NB4 (cell line): Measurements from ENCODE around the gene SPAAR.

ENCODE experiments used
- POLR2A ChIP-seq: IDR thresholded peaks from 2 replicates; pipeline ENCODE4 v1.6.1; 2011; ENCODE audit warnings: mild to moderate bottlenecking; ENCODE audit not compliant: insufficient read length; ENCODE audit errors: extremely low read depth
- TF ChIP-seq, protein P1 (sequence below): IDR thresholded peaks from one replicate; pipeline ENCODE4 v1.5.1; 2012; ENCODE audit warnings: low read depth, low read length
- TF ChIP-seq, protein P2 (sequence below): IDR thresholded peaks from 2 replicates; pipeline ENCODE4 v1.6.1; 2011; ENCODE audit warnings: low read depth, low read length

DNA sequence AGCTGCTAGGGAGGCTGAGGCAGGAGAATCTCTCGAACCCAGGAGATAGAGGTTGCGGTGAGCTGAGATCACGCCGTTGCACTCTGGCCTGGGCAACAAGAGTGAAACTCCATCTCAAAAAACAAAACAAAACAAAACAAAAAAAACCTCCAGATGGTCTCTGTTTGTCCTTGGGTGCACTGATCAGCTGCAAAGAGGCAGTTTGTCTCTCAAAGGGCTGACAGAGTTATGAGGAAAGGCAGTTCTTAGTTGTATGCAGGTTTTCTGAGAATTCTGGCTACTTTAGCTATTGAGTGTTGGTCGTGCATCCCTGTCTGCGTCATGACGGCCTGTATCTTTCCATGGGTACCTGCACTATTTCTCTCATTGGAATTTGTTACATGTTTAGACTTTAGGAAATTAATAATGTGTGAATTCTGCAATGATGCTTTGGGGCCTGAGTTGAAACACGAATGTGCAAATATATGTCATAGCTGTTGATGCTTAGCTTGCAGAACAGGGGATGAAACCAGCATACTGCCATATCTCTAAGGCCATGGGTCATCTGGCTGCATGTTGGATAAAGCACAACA, 30.5 kb downstream of the SPAAR start:
- TF ChIP-seq, protein P1, sequence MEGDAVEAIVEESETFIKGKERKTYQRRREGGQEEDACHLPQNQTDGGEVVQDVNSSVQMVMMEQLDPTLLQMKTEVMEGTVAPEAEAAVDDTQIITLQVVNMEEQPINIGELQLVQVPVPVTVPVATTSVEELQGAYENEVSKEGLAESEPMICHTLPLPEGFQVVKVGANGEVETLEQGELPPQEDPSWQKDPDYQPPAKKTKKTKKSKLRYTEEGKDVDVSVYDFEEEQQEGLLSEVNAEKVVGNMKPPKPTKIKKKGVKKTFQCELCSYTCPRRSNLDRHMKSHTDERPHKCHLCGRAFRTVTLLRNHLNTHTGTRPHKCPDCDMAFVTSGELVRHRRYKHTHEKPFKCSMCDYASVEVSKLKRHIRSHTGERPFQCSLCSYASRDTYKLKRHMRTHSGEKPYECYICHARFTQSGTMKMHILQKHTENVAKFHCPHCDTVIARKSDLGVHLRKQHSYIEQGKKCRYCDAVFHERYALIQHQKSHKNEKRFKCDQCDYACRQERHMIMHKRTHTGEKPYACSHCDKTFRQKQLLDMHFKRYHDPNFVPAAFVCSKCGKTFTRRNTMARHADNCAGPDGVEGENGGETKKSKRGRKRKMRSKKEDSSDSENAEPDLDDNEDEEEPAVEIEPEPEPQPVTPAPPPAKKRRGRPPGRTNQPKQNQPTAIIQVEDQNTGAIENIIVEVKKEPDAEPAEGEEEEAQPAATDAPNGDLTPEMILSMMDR = no peak
- TF ChIP-seq POLR2A = no peak
- TF ChIP-seq, protein P2, sequence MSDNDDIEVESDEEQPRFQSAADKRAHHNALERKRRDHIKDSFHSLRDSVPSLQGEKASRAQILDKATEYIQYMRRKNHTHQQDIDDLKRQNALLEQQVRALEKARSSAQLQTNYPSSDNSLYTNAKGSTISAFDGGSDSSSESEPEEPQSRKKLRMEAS = no peak
